Measurements from ENCODE around the gene CD209.

GRCh38 chr19:7772752-7773291 lies 25.5 kb upstream of the CD209 start:
- TF ChIP-seq EZH2 (IDR thresholded peaks at IDR 0.05): no peak
- TF ChIP-seq POLR2AphosphoS5 (IDR thresholded peaks at IDR 0.05; ENCODE audit: borderline replicate concordance, low read depth, low read length): no peak
- no peak for TF ChIP-seq FOXP2 (optimal IDR thresholded peaks at IDR 0.05; ENCODE audit: control extremely low read depth, extremely low read length, insufficient read depth)

All from SK-N-MC (cell line).